HG02678 (cell line): ENCODE measurements around the gene ATG14.
"Not testable (repeated sequence)": the region's sequence is repeated elsewhere in the genome, so short reads cannot be mapped to it uniquely, and the experiment has no call there.

Experiments
- ATAC-seq: cut with Tn5 transposase; IDR thresholded peaks from one replicate; pipeline ENCODE4 v1.9.1; 2021; ENCODE audit warnings: mild to moderate bottlenecking, moderate library complexity; ENCODE audit not compliant: unreplicated experiment

The ATG14 gene

GRCh38 chr14:55387121-55387520 is 24.5 kb downstream of the ATG14 start:
- ATAC-seq: no peak

GRCh38 chr14:55386037-55386808 is 25.4 kb downstream of the ATG14 start:
- no peak for ATAC-seq

- ATAC-seq: no peak
Observed at GRCh38 chr14:55384536-55384935, 27.1 kb downstream of the ATG14 start.

GRCh38 chr14:55383541-55384140 is 28.0 kb downstream of the ATG14 start:
- ATAC-seq: no peak

GRCh38 chr14:55383056-55383466 is 28.6 kb downstream of the ATG14 start:
- not testable (repeated sequence) for ATAC-seq

- ATAC-seq: no peak
Observed at GRCh38 chr14:55382483-55382882, 29.1 kb downstream of the ATG14 start.

- ATAC-seq: no peak
Observed at GRCh38 chr14:55381561-55381960, 30.1 kb downstream of the ATG14 start.

- ATAC-seq: no peak
Observed at GRCh38 chr14:55381040-55381439, 30.6 kb downstream of the ATG14 start.

- no peak for ATAC-seq
Observed at GRCh38 chr14:55377236-55377635, 34.4 kb downstream of the ATG14 start.

GRCh38 chr14:55374771-55375170 is 36.9 kb downstream of the ATG14 start:
- ATAC-seq: no peak

GRCh38 chr14:55373784-55374705 is 37.6 kb downstream of the ATG14 start:
- no peak for ATAC-seq

- ATAC-seq: no peak
Observed at GRCh38 chr14:55372825-55373224, 38.8 kb downstream of the ATG14 start.

- no peak for ATAC-seq
Observed at GRCh38 chr14:55372423-55372822, 39.2 kb downstream of the ATG14 start.

- no peak for ATAC-seq
Observed at GRCh38 chr14:55370883-55371455, 40.7 kb downstream of the ATG14 start.

- no peak for ATAC-seq
Observed at GRCh38 chr14:55366271-55366670, 45.4 kb downstream of the ATG14 start.

GRCh38 chr14:55361190-55361589 is 50.4 kb downstream of the ATG14 start:
- no peak for ATAC-seq

- ATAC-seq: no peak
Observed at GRCh38 chr14:55359307-55359706, 52.3 kb downstream of the ATG14 start.

GRCh38 chr14:55356913-55357312 is 54.7 kb downstream of the ATG14 start:
- ATAC-seq: no peak

- no peak for ATAC-seq
Observed at GRCh38 chr14:55355922-55356321, 55.7 kb downstream of the ATG14 start.

GRCh38 chr14:55354500-55354899 is 57.1 kb downstream of the ATG14 start:
- peak; percentile 69 for ATAC-seq
